ENCODE results near the gene PLEKHA7.
A peak's percentile ranks its signal among the peaks of the same experiment; 100 is the strongest.

Gene PLEKHA7

DNA sequence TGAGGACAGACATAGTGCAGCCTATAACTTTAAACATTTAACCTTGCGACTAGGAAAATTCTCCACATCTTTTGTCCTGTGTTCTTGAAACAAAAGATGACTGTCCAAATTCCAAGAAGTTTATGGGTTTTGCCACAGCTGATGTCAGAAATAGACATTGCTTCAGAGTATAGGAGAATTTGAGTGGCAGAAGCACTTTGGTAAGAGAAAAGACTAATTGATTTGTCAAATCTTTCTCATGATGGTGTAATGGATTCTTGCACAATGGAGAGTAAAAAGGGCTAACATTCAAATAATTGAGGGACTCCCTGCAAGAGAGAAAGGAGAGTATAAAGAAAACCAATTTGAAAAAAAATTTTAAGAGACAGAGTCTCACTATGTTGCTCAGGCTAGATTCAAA is 250.5 kb downstream of the PLEKHA7 start:
- no peak for DNase-seq

GRCh38 chr11:16759857-16760508 is 254.2 kb downstream of the PLEKHA7 start:
- DNase-seq = no peak

- DNase-seq = no peak
Measured at GRCh38 chr11:16758382-16759024, 255.7 kb downstream of the PLEKHA7 start.

- DNase-seq = no peak
Measured at GRCh38 chr11:16750417-16750816, 263.8 kb downstream of the PLEKHA7 start.

DNA sequence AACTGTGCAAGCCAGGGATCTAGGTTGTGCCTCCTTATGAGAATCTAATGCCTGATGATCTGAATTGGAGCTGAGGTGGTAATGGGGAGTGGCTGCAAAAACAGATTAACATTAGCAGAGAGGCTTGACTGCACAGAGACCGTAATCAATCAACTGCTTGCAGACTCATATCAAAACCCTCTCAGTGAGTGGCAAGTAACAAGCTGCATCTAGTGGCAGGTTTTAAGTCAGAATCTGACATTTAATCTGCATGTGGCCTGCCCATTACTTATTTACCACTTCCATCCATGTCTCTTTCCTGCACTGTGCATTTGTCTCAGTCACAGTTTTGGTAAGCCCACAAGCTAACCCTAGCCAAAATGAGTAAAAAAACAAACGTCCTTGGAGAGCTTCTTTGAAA is 264.5 kb downstream of the PLEKHA7 start:
- no peak for DNase-seq

DNA sequence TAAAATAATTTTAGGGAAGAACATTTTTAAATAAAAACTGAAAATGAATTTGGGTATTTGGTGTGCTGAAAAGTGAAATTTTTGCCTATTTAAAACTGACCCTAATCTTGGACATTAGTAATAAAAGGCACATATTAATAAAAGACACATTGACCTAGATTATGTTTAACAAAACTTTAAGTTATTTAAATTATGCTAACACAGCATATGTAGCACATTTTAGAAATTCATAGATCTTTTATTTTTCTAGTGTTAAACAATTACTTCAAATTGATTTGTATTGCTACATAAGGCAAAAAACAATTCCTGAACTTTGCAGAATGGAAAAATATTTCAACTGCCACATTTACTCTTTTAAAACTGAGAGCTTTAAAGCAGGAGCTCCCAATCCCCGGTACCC is 265.1 kb downstream of the PLEKHA7 start:
- DNase-seq = no peak

- DNase-seq = no peak
Measured at GRCh38 chr11:16745950-16746605, 268.1 kb downstream of the PLEKHA7 start.

- no peak for DNase-seq
Measured at GRCh38 chr11:16744128-16744725, 270.0 kb downstream of the PLEKHA7 start.

DNA sequence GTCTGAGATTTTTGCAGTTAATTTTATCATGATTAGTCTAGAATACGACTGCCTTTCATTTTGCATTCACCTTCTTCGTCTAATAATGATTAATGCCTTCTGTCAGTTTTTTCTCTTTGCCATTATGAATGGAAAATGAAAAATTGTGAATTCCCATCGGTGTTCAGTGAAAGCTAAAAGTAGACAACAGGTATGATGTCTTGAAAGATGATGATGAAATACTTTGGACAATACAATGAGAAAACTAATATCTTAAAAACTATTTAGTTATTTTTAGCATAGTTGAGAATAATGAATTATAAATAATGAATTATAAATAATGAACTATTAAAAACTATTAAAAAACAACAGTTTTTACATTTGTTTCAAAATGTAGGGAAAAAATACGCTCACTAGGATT is 270.7 kb downstream of the PLEKHA7 start:
- no peak for DNase-seq

- no peak for DNase-seq
Measured at GRCh38 chr11:16741473-16741872, 272.7 kb downstream of the PLEKHA7 start.

DNA sequence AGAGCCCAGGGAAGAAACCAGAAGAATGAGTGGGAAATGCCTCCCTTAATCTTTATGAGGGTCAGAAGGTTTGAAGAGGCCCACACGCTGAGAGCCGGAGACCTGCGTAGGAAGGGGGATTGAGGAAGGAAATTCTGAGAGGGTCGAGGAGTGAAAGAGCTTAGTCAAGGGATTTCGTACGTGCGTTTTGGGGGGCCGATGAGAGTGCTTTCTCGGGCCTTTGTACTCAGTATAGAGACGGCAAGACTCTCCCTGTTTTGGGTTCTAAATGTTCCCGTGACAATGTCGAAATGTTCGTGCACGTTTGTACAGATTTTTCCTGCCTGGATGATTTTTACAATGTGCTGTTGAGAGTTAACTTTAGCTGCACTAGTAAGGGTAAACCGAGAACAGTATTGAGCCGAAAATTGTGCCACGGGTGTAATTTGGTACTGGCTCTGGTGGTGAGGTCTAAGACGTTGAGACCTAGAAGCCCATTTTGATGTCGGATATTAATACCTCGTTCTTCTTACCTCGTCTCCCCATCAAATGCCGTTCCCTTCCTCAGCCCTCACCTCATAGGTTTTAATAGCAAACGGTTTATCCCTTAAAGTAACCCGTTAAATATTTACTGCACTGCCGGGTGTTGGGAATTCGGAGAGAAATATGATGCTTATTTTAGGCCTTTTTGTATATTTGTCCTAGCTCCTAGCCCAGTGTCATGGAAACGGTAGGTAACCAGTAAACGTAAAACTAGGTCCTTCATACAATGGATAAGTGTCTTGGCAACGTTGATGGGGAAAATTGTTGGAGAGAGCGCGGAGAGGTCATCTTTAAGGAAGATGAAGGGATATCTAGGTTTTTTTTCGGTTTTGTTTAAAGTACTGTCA is 275.0 kb downstream of the PLEKHA7 start:
- DNase-seq = no peak

- peak; percentile 86 to 94 for DNase-seq
Measured at GRCh38 chr11:16738193-16738946, 275.8 kb downstream of the PLEKHA7 start, which contains the start of gene C11orf58. Gene C11orf58 (plus strand): TSS chr11:16738647. CDS start chr11:16738779, 132 bp downstream.

- DNase-seq = no peak
Measured at GRCh38 chr11:16737818-16738192, 276.4 kb downstream of the PLEKHA7 start.
